GM23248 (cell line): ENCODE results near the gene SPATA25.

Experiments
- EZH2 ChIP-seq: fragments of 200-600 bp; sonication (generic); IDR thresholded peaks from 2 replicates; pipeline ENCODE4 v1.6.1; 2018; ENCODE audit warnings: antibody characterized with exemption, mild to moderate bottlenecking; ENCODE audit not compliant: insufficient read depth, poor library complexity, severe bottlenecking
- EZH2phosphoT487 ChIP-seq: fragments of 200-600 bp; sonication (generic); IDR thresholded peaks from 2 replicates; pipeline ENCODE4 v1.6.1; 2018; ENCODE audit warnings: antibody characterized with exemption, moderate library complexity, mild to moderate bottlenecking, low read depth; ENCODE audit not compliant: insufficient read depth

DNA sequence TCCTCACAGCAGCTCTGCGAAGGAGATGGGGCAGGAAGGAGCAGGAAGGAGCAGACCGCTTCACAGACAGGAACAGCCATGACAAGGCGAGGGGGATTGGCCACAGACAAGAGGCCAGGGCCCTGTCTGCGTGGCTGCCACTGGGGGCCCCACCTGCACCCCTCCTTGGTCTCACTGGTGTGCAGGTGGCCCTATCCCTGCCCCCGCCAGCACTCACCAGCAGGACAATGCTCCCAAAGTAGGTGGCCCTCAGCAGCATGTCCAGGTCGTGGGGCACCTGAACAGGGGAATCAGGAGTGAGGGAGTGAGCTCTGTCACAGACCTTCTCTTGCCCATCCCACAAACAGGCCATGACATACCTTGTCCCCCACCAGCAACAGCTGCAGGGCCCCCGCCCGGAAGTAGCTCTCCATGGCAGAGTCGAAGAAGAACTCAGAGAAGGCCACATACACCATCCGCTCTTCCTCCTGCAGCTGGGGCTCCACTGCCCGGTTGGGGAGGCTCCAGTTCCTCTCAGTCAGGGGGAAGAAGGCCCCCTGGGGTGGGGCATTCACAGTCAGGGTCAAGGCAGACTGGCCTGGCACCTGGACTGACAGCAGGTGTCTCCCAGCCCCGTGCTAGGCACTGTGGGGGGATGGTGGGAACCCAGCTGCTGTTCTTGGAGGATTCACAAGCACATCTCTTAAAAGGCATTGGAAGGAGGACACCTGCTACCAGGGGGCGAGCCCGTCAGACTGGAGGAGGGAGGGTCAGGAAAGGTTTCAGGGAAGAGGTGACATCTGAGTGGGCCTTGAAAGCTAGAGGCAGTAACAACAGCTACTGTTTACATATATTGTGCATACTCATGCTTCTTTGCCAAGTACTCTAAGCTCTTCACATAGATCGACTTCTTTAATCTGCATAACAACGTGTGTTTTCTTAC, 17.4 kb upstream of the SPATA25 start:
- TF ChIP-seq EZH2 (no peak), EZH2phosphoT487 (no peak)
